DOHH2 (cell line): Measurements from ENCODE around the gene CCDC171.

Experiments used
- CTCF ChIP-seq: fragments of 200-600 bp; sonication (generic); IDR thresholded peaks from one replicate; pipeline ENCODE4 v1.5.1; 2014; ENCODE audit warnings: antibody characterized with exemption, mild to moderate bottlenecking, low read depth, low read length; ENCODE audit not compliant: poor library complexity, severe bottlenecking
- EZH2phosphoT487 ChIP-seq: fragments of 200-600 bp; sonication (generic); IDR thresholded peaks from 2 replicates; pipeline ENCODE4 v1.6.1; 2017; ENCODE audit warnings: borderline replicate concordance, mild to moderate bottlenecking, antibody characterized with exemption, low read length, moderate library complexity, mixed read lengths

GRCh38 chr9:15670894-15671293 lies 118.1 kb downstream of the CCDC171 start:
- TF ChIP-seq CTCF (no peak), EZH2phosphoT487 (no peak)
